ENCODE data around the gene MTHFD1L. TPM values are rescaled to one million over a fixed set of nuclear protein-coding genes. Genes with fewer than 3 reads are reported as not detected.

Gene MTHFD1L
- total and polyA plus RNA-seq, 2 donors (not counting 1 experiment from before 2014, with no cell fraction given) = 36.1 to 48.9 TPM

- peak overlapping the region; percentile 27 for H3K4me2 ChIP-seq (ENCODE audit: extremely low read depth, insufficient read depth, low read length)
- peak overlapping the region; percentile 81 for H3K27ac ChIP-seq (ENCODE audit: insufficient read depth, low read length)
- no peak overlapping the region for H3K9ac ChIP-seq (ENCODE audit: insufficient read depth, low read length)
- no peak overlapping the region for H2AFZ ChIP-seq (ENCODE audit: low read length)
- DNase-seq (ENCODE audit: low read depth in 2 of 2) = peak; percentile 95 to 99
- peaks cover 14% of the 10 kb centered on the region for H3K79me2 ChIP-seq (ENCODE audit: control insufficient read depth, insufficient read depth, low read length)
- H3K4me3 ChIP-seq (replicated peaks in 1 of 4; ENCODE audit: control extremely low read depth in 1 of 4, insufficient read depth in 1 of 4, low read depth in 3 of 4, low read length in 4 of 4) = no peak overlapping the region
- no peak for TF ChIP-seq EZH2 (IDR thresholded peaks at IDR 0.05; ENCODE audit: low read length, missing control alignments)
- TF ChIP-seq CTCF (conservative IDR thresholded peaks at IDR 0.05 in 1 of 2, IDR thresholded peaks at IDR 0.05 in 1 of 2; ENCODE audit: low read depth in 1 of 2, low read length in 2 of 2) = no peak
- H3K36me3 ChIP-seq (ENCODE audit: control insufficient read depth, insufficient read depth, low read length) = no peaks in the 10 kb centered on the region
- H3K9me3 ChIP-seq (ENCODE audit: control insufficient read depth, insufficient read depth, low read depth, low read length) = no peaks in the 10 kb centered on the region
- H3K27me3 ChIP-seq (ENCODE audit: control insufficient read depth, insufficient read depth, low read length) = no peaks in the 10 kb centered on the region
- H4K20me1 ChIP-seq (ENCODE audit: control insufficient read depth, extremely low read depth, insufficient read depth, low read length) = no peaks in the 10 kb centered on the region
- peaks cover 6% of the 10 kb centered on the region for H3K4me1 ChIP-seq (ENCODE audit: control insufficient read depth, extremely low read depth, insufficient read depth, low read length)
These were observed 16.5 kb downstream of the MTHFD1L start for GRCh38 chr6:150881911-150882481.

- no peak overlapping the region for H2AFZ ChIP-seq (ENCODE audit: low read length)
- TF ChIP-seq CTCF (conservative IDR thresholded peaks at IDR 0.05 in 1 of 2, IDR thresholded peaks at IDR 0.05 in 1 of 2; ENCODE audit: low read depth in 1 of 2, low read length in 2 of 2) (no peak), EZH2 (IDR thresholded peaks at IDR 0.05; ENCODE audit: low read length, missing control alignments) (no peak)
- DNase-seq (ENCODE audit: low read depth in 2 of 2) = no peak
- H3K4me1 ChIP-seq (ENCODE audit: control insufficient read depth, extremely low read depth, insufficient read depth, low read length) = peaks cover 6% of the 10 kb centered on the region
- no peaks in the 10 kb centered on the region for H4K20me1 ChIP-seq (ENCODE audit: control insufficient read depth, extremely low read depth, insufficient read depth, low read length)
- no peaks in the 10 kb centered on the region for H3K27me3 ChIP-seq (ENCODE audit: control insufficient read depth, insufficient read depth, low read length)
- H3K27ac ChIP-seq (ENCODE audit: insufficient read depth, low read length) = no peak overlapping the region
- no peak overlapping the region for H3K9ac ChIP-seq (ENCODE audit: insufficient read depth, low read length)
- no peak overlapping the region for H3K4me2 ChIP-seq (ENCODE audit: extremely low read depth, insufficient read depth, low read length)
- no peak overlapping the region for H3K4me3 ChIP-seq (replicated peaks in 1 of 4; ENCODE audit: control extremely low read depth in 1 of 4, insufficient read depth in 1 of 4, low read depth in 3 of 4, low read length in 4 of 4)
- no peaks in the 10 kb centered on the region for H3K9me3 ChIP-seq (ENCODE audit: control insufficient read depth, insufficient read depth, low read depth, low read length)
- peaks cover 5% of the 10 kb centered on the region for H3K36me3 ChIP-seq (ENCODE audit: control insufficient read depth, insufficient read depth, low read length)
- peaks cover 14% of the 10 kb centered on the region for H3K79me2 ChIP-seq (ENCODE audit: control insufficient read depth, insufficient read depth, low read length)
These were observed 18.0 kb downstream of the MTHFD1L start for GRCh38 chr6:150883521-150883920.

GRCh38 chr6:150886155-150886554 lies 20.7 kb downstream of the MTHFD1L start:
- Histone ChIP-seq H3K27ac (ENCODE audit: insufficient read depth, low read length) (no peak overlapping the region), H3K36me3 (ENCODE audit: control insufficient read depth, insufficient read depth, low read length) (peaks cover 5% of the 10 kb centered on the region), H4K20me1 (ENCODE audit: control insufficient read depth, extremely low read depth, insufficient read depth, low read length) (no peaks in the 10 kb centered on the region), H3K4me2 (ENCODE audit: extremely low read depth, insufficient read depth, low read length) (no peak overlapping the region), H3K4me3 (replicated peaks in 1 of 4; ENCODE audit: control extremely low read depth in 1 of 4, insufficient read depth in 1 of 4, low read depth in 3 of 4, low read length in 4 of 4) (no peak overlapping the region), H3K27me3 (ENCODE audit: control insufficient read depth, insufficient read depth, low read length) (no peaks in the 10 kb centered on the region), H2AFZ (ENCODE audit: low read length) (no peak overlapping the region), H3K9me3 (ENCODE audit: control insufficient read depth, insufficient read depth, low read depth, low read length) (no peaks in the 10 kb centered on the region), H3K9ac (ENCODE audit: insufficient read depth, low read length) (no peak overlapping the region), H3K79me2 (ENCODE audit: control insufficient read depth, insufficient read depth, low read length) (no peaks in the 10 kb centered on the region), H3K4me1 (ENCODE audit: control insufficient read depth, extremely low read depth, insufficient read depth, low read length) (peaks cover 6% of the 10 kb centered on the region)
- TF ChIP-seq EZH2 (IDR thresholded peaks at IDR 0.05; ENCODE audit: low read length, missing control alignments) (no peak), CTCF (conservative IDR thresholded peaks at IDR 0.05 in 1 of 2, IDR thresholded peaks at IDR 0.05 in 1 of 2; ENCODE audit: low read depth in 1 of 2, low read length in 2 of 2) (no peak)
- no peak for DNase-seq (ENCODE audit: low read depth in 2 of 2)

Data from fibroblast of lung (primary cell).